GM12865 (cell line): ENCODE results near the gene GRIN2A.
A peak's percentile ranks its signal among the peaks of the same experiment; 100 is the strongest.

Experiments used
- DNase-seq: peaks from one replicate; pipeline ENCODE4 v3.0.0; 2010; ENCODE audit warnings: low read depth
- H3K4me3 ChIP-seq: 2 replicates; pipeline ENCODE4 v1.5.1; 2011; ENCODE audit warnings: mild to moderate bottlenecking, low read depth, low read length, control low read depth
- TF ChIP-seq, protein P1 (sequence below): IDR thresholded peaks from 2 replicates; pipeline ENCODE4 v1.5.1; 2011; ENCODE audit warnings: low read length, control low read depth, low read depth, inconsistent platforms; ENCODE audit not compliant: insufficient read depth; ENCODE audit errors: missing control alignments

Gene GRIN2A

GRCh38 chr16:10001258-10001775 lies 180.9 kb downstream of the GRIN2A start:
- no peak overlapping the region for H3K4me3 ChIP-seq
- no peak for DNase-seq
- TF ChIP-seq, protein P1, sequence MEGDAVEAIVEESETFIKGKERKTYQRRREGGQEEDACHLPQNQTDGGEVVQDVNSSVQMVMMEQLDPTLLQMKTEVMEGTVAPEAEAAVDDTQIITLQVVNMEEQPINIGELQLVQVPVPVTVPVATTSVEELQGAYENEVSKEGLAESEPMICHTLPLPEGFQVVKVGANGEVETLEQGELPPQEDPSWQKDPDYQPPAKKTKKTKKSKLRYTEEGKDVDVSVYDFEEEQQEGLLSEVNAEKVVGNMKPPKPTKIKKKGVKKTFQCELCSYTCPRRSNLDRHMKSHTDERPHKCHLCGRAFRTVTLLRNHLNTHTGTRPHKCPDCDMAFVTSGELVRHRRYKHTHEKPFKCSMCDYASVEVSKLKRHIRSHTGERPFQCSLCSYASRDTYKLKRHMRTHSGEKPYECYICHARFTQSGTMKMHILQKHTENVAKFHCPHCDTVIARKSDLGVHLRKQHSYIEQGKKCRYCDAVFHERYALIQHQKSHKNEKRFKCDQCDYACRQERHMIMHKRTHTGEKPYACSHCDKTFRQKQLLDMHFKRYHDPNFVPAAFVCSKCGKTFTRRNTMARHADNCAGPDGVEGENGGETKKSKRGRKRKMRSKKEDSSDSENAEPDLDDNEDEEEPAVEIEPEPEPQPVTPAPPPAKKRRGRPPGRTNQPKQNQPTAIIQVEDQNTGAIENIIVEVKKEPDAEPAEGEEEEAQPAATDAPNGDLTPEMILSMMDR: no peak

DNA sequence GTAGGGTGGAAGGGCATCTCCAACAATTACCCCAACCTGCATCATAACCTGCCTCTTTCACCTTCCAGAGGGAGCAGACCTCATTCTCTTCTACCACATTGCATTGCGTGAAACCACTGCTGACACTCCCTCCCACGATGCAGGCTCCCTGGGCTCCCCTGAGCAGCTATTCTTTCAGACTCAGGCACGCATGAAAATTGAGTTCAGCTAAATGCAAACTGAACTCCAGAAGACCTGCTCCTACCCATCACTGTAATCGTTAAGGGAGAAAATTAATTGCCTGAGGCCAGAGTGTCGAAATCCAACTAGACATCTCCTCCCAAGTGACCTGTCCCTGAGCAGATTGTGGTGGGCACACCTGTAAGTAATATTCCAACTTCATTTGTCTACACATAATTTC lies 186.0 kb downstream of the GRIN2A start:
- no peak for DNase-seq
- TF ChIP-seq, protein P1: no peak
- no peak overlapping the region for H3K4me3 ChIP-seq

- DNase-seq: no peak
- TF ChIP-seq, protein P1: no peak
- H3K4me3 ChIP-seq: no peak overlapping the region
Measured at GRCh38 chr16:9992441-9992840, 189.8 kb downstream of the GRIN2A start.

GRCh38 chr16:9980981-9981380 lies 201.2 kb downstream of the GRIN2A start:
- TF ChIP-seq, protein P1: no peak
- H3K4me3 ChIP-seq: no peak overlapping the region
- DNase-seq: no peak

- H3K4me3 ChIP-seq: no peak overlapping the region
- TF ChIP-seq, protein P1: no peak
- peak; percentile 46 for DNase-seq
Measured at GRCh38 chr16:9978160-9978725, 204.0 kb downstream of the GRIN2A start.

DNA sequence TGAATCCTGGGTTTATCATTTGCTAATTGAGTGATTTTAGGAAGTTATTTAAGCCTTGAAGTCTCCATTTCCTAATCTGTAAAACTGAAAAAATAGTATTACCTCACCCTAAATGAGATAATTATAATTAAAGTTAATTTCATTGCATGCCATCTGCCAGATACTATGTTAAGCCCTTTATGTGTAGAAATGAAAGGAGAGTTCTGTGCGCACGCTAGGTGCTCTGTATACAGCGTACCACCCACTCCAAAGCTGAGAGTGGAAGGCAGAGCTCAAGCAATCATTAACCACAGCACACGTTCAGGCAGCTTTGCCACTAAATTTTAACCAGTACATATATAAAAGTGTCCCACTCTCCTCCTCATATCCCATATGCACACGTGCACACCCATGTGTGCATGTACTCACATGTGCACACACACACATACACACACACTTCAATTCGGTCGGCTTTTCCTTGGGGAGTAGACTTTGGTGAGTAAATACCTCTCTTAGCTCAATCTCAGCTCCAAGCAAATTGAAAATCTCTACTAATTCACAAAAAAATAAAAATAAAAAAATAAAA lies 204.8 kb downstream of the GRIN2A start:
- no peak overlapping the region for H3K4me3 ChIP-seq
- no peak for DNase-seq
- TF ChIP-seq, protein P1: no peak

DNA sequence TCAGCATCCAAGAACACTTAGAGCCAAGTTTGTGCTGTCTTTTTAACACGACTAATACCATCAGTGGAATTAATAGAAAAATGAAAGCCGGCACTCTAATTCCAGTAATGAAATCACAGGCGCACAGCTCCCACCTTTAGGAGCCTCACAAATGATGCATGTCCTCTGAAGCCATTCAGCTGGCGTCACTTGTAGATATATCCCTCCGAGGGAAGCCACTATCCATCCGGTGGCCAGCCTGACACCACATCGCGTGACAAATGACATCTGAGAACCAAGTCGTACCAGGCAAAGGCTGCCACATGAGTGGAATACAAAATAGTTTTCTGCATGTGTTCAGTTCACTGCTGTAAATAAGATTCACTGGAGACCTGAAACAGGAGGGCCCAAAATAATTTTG lies 205.6 kb downstream of the GRIN2A start:
- DNase-seq: peak; percentile 21
- H3K4me3 ChIP-seq: no peak overlapping the region
- TF ChIP-seq, protein P1: no peak
